GM12878 (cell line): Measurements from ENCODE around the gene MYO1D. TPM values are rescaled to one million over a fixed set of nuclear protein-coding genes. Genes with fewer than 3 reads are reported as not detected.

Experiments
- ATF2 ChIP-seq: IDR thresholded peaks from 2 replicates; pipeline ENCODE4 v1.6.1; 2012; ENCODE audit warnings: low read length, inconsistent platforms
- ATF7 ChIP-seq: fragments of 450-650 bp; IDR thresholded peaks from 2 replicates; pipeline ENCODE4 v1.6.1; 2016; ENCODE audit warnings: low read depth, mild to moderate bottlenecking
- BMI1 ChIP-seq: fragments of 450-650 bp; IDR thresholded peaks from 2 replicates; pipeline ENCODE4 v1.6.1; 2016; ENCODE audit warnings: mild to moderate bottlenecking, moderate library complexity, borderline replicate concordance
- BRCA1 ChIP-seq: IDR thresholded peaks from 2 replicates; pipeline ENCODE4 v1.6.1; 2011; ENCODE audit warnings: low read depth, low read length, improper control_type of control experiment
- CREB1 ChIP-seq: IDR thresholded peaks from 2 replicates; pipeline ENCODE4 v1.6.1; 2012; ENCODE audit warnings: low read depth, mild to moderate bottlenecking, inconsistent platforms
- FOS ChIP-seq: IDR thresholded peaks from 3 replicates; pipeline ENCODE4 v1.6.1; 2011; ENCODE audit warnings: borderline replicate concordance; ENCODE audit not compliant: insufficient read length; ENCODE audit errors: extremely low read depth
- HCFC1 ChIP-seq: fragments of 150-350 bp; IDR thresholded peaks from 2 replicates; pipeline ENCODE4 v1.6.1; 2014; ENCODE audit warnings: low read length
- NFIC ChIP-seq: IDR thresholded peaks from 2 replicates; pipeline ENCODE4 v1.6.1; 2012; ENCODE audit warnings: low read depth, mild to moderate bottlenecking, inconsistent platforms, low read length, moderate library complexity
- POLR2AphosphoS2 ChIP-seq: IDR thresholded peaks from 2 replicates; pipeline ENCODE4 v1.6.1; 2011; ENCODE audit warnings: low read depth, mild to moderate bottlenecking, low read length, improper control_type of control experiment, moderate library complexity
- RCOR1 ChIP-seq: conservative IDR thresholded peaks from 2 replicates; pipeline ENCODE4 v1.6.1; 2012; ENCODE audit warnings: low read depth, low read length, improper control_type of control experiment
- SIN3A ChIP-seq: IDR thresholded peaks from 2 replicates; pipeline ENCODE4 v1.6.1; 2012; ENCODE audit warnings: low read depth, low read length, improper control_type of control experiment
- SKIL ChIP-seq: fragments of 450-650 bp; IDR thresholded peaks from 2 replicates; pipeline ENCODE4 v1.6.1; 2017; ENCODE audit warnings: mild to moderate bottlenecking, low read depth, inconsistent platforms; ENCODE audit not compliant: poor library complexity, severe bottlenecking
- SMAD1 ChIP-seq: fragments of 450-650 bp; IDR thresholded peaks from 2 replicates; pipeline ENCODE4 v1.6.1; 2018; ENCODE audit warnings: mild to moderate bottlenecking, low read depth; ENCODE audit not compliant: partially characterized antibody
- SRF ChIP-seq, 2 experiments: IDR thresholded peaks; 2 replicates each; pipeline ENCODE4 v1.6.1; 2011; ENCODE audit warnings: low read depth in 2 of 2, low read length in 2 of 2, mild to moderate bottlenecking in 1 of 2, moderate library complexity in 1 of 2
- TCF12 ChIP-seq: IDR thresholded peaks from 2 replicates; pipeline ENCODE4 v1.6.1; 2011; ENCODE audit warnings: low read depth, mild to moderate bottlenecking, low read length
- TCF3 ChIP-seq: IDR thresholded peaks from 2 replicates; pipeline ENCODE4 v1.6.1; 2012; ENCODE audit warnings: low read depth, mild to moderate bottlenecking, low read length, borderline replicate concordance; ENCODE audit not compliant: insufficient read depth
- WRNIP1 ChIP-seq: IDR thresholded peaks from 2 replicates; pipeline ENCODE4 v1.6.1; 2011; ENCODE audit warnings: low read depth, low read length, improper control_type of control experiment, borderline replicate concordance
- ZNF687 ChIP-seq: fragments of 450-650 bp; IDR thresholded peaks from 2 replicates; pipeline ENCODE4 v1.6.1; 2017; ENCODE audit warnings: mild to moderate bottlenecking, moderate library complexity
- polyA plus RNA-seq, 11 experiments: library from polyadenylated mRNA; depleted of rRNA in 4 of 11; unstranded in 6 of 11; stranded (reverse) in 5 of 11; fragments of >200 nt; fragmentation: Nextera tagmentation in 4 of 11; fragmentation: Illumina TruSeq in 1 of 11; extraction: Ambion mirVana in 4 of 11; extraction: Trizol in 1 of 11; gene quantifications; 1 replicate in 1 of 11; 2 replicates in 10 of 11; pipeline versions ENCODE4 v1.2.1 to v1.2.3, GENCODE V29; 2011 to 2016; ENCODE audit warnings: inconsistent platforms in 2 of 11, missing spikeins in 2 of 11, low read depth in 1 of 11
- total RNA-seq, 4 experiments: library from RNA; depleted of rRNA in 3 of 4; stranded (reverse); fragments of >200 nt in 3 of 4; fragmentation: Illumina TruSeq in 1 of 4; extraction: Trizol in 1 of 4; gene quantifications; 2 replicates each; pipeline versions ENCODE4 v1.2.1 to v1.2.3, GENCODE V29; 2013 to 2021

The MYO1D gene
- total and polyA plus RNA-seq, 10 of the 15 experiments (the other 5 are each of a cell fraction or from before 2014, with no cell fraction given) = 1.8 to 37.7 (median 25.4) TPM

GRCh38 chr17:32569171-32570080, 307.5 kb downstream of the MYO1D start (continued):
- TF ChIP-seq ATF2 (peak; percentile 95), ZNF687 (peak; percentile 100), WRNIP1 (no peak), FOS (no peak), CREB1 (peak; percentile 9; the same call in 1 of the 2 replicates), NFIC (peak; percentile 77), SRF (IDR thresholded peaks at IDR 0.05; ENCODE audit: low read depth in 2 of 2, low read length in 2 of 2) (no peak), TCF12 (peak; percentile 90), ATF7 (peak; percentile 36; the same call in 1 of the 2 replicates), SIN3A (no peak), SKIL (no peak), BRCA1 (no peak), TCF3 (peak; percentile 59; the same call in 1 of the 2 replicates), POLR2AphosphoS2 (no peak), RCOR1 (no peak), BMI1 (no peak), SMAD1 (peak; percentile 53), HCFC1 (no peak)
